Smooth muscle cell (in vitro differentiated cells): Measurements from ENCODE around the gene RAB27B. TPM values are rescaled to one million over a fixed set of nuclear protein-coding genes. Genes with fewer than 3 reads are reported as not detected.
"Not testable (repeated sequence)": the region's sequence is repeated elsewhere in the genome, so short reads cannot be mapped to it uniquely, and the experiment has no call there.

Experiments
- DNase-seq: peaks from one replicate; lab custom pipeline; 2025; ENCODE audit not compliant: unreplicated experiment; lab: John Stamatoyannopoulos, UW
- H2AFZ ChIP-seq: fragments of 200-600 bp; sonication (generic); 2 replicates; pipeline ENCODE4 v1.6.0; 2016; ENCODE audit warnings: antibody characterized with exemption, low read depth, mild to moderate bottlenecking
- H3F3A ChIP-seq: fragments of 200-600 bp; sonication (generic); 2 replicates; pipeline ENCODE4 v1.6.0; 2017; ENCODE audit warnings: antibody characterized with exemption, low read depth
- H3K27ac ChIP-seq: fragments of 200-600 bp; sonication (generic); 2 replicates; pipeline ENCODE4 v1.5.1; 2016; ENCODE audit warnings: low read depth, mild to moderate bottlenecking
- H3K27me3 ChIP-seq: fragments of 200-600 bp; sonication (generic); 2 replicates; pipeline ENCODE4 v1.6.1; 2016; ENCODE audit warnings: low read depth, mild to moderate bottlenecking
- H3K36me3 ChIP-seq: fragments of 200-600 bp; sonication (generic); 2 replicates; pipeline ENCODE4 v1.5.1; 2016; ENCODE audit warnings: low read depth
- H3K4me1 ChIP-seq: fragments of 200-600 bp; sonication (generic); 2 replicates; pipeline ENCODE4 v1.5.1; 2016; ENCODE audit warnings: low read depth
- H3K4me2 ChIP-seq: fragments of 200-600 bp; sonication (generic); 2 replicates; pipeline ENCODE4 v1.6.0; 2016; ENCODE audit warnings: mild to moderate bottlenecking
- H3K4me3 ChIP-seq: fragments of 200-600 bp; sonication (generic); 2 replicates; pipeline ENCODE4 v1.5.1; 2016; ENCODE audit warnings: mild to moderate bottlenecking
- H3K79me2 ChIP-seq: fragments of 200-600 bp; sonication (generic); 2 replicates; pipeline ENCODE4 v1.6.0; 2016; ENCODE audit warnings: low read depth, mild to moderate bottlenecking
- H3K9ac ChIP-seq: fragments of 200-600 bp; sonication (generic); 2 replicates; pipeline ENCODE4 v1.6.0; 2016; ENCODE audit warnings: low read depth
- H3K9me3 ChIP-seq: fragments of 200-600 bp; sonication (generic); replicated peaks from 2 replicates; pipeline ENCODE4 v1.5.1; 2016; ENCODE audit warnings: low read depth
- H4K20me1 ChIP-seq: fragments of 200-600 bp; sonication (generic); 2 replicates; pipeline ENCODE4 v1.6.0; 2016; ENCODE audit warnings: low read depth
- WGBS: methylation state at CpG from one replicate; pipeline ENCODE4 v1.1.7; 2016; ENCODE audit warnings: low lambda C conversion rate; 5-methylcytosine and 5-hydroxymethylcytosine counted together
- polyA plus RNA-seq: library from polyadenylated mRNA; unstranded; fragments of >200 nt; fragmentation: Nextera tagmentation; extraction: Ambion mirVana; gene quantifications from 2 replicates; pipeline ENCODE4 v1.2.1, GENCODE V29; 2016
- total RNA-seq: library from RNA; depleted of rRNA; stranded (reverse); fragments of >200 nt; gene quantifications from 2 replicates; pipeline ENCODE4 v1.2.3, GENCODE V29; 2014
- TF ChIP-seq, protein P1 (sequence below): fragments of 200-600 bp; sonication (generic); IDR thresholded peaks from 2 replicates; pipeline ENCODE4 v1.5.1; 2017; ENCODE audit warnings: borderline replicate concordance, mild to moderate bottlenecking, antibody characterized with exemption; ENCODE audit not compliant: insufficient read depth, poor library complexity, severe bottlenecking

The RAB27B gene
- total and polyA plus RNA-seq, 2 experiments from 2014 or later = 0.98 to 9.5 TPM

GRCh38 chr18:54812885-54813284 lies 15.4 kb upstream of the RAB27B start:
- Histone ChIP-seq H3K4me3 (no peak overlapping the region), H3K79me2 (no peaks in the 10 kb centered on the region), H3K4me2 (no peak overlapping the region), H3K9me3 (no peaks in the 10 kb centered on the region), H3K9ac (no peak overlapping the region), H3K27ac (no peak overlapping the region), H2AFZ (no peak overlapping the region), H4K20me1 (no peaks in the 10 kb centered on the region), H3K27me3 (no peaks in the 10 kb centered on the region), H3K36me3 (no peaks in the 10 kb centered on the region), H3K4me1 (no peaks in the 10 kb centered on the region), H3F3A (no peaks in the 10 kb centered on the region)
- TF ChIP-seq, protein P1, sequence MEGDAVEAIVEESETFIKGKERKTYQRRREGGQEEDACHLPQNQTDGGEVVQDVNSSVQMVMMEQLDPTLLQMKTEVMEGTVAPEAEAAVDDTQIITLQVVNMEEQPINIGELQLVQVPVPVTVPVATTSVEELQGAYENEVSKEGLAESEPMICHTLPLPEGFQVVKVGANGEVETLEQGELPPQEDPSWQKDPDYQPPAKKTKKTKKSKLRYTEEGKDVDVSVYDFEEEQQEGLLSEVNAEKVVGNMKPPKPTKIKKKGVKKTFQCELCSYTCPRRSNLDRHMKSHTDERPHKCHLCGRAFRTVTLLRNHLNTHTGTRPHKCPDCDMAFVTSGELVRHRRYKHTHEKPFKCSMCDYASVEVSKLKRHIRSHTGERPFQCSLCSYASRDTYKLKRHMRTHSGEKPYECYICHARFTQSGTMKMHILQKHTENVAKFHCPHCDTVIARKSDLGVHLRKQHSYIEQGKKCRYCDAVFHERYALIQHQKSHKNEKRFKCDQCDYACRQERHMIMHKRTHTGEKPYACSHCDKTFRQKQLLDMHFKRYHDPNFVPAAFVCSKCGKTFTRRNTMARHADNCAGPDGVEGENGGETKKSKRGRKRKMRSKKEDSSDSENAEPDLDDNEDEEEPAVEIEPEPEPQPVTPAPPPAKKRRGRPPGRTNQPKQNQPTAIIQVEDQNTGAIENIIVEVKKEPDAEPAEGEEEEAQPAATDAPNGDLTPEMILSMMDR = no peak
- DNase-seq = no peak
- 85% methylated on average over 2 of the region's 2 CpGs for WGBS

- whole genome bisulfite sequencing = 94% methylated on average over 1 of the region's 1 CpG
- DNase-seq = no peak
- H3K4me2 ChIP-seq = no peak overlapping the region
- H3K9me3 ChIP-seq = no peaks in the 10 kb centered on the region
- no peak overlapping the region for H2AFZ ChIP-seq
- H3K36me3 ChIP-seq = no peaks in the 10 kb centered on the region
- no peak overlapping the region for H3K4me3 ChIP-seq
- H3K27ac ChIP-seq = no peak overlapping the region
- H4K20me1 ChIP-seq = no peaks in the 10 kb centered on the region
- no peaks in the 10 kb centered on the region for H3F3A ChIP-seq
- no peaks in the 10 kb centered on the region for H3K79me2 ChIP-seq
- H3K27me3 ChIP-seq = no peaks in the 10 kb centered on the region
- TF ChIP-seq, protein P1 = no peak
- H3K4me1 ChIP-seq = no peaks in the 10 kb centered on the region
- no peak overlapping the region for H3K9ac ChIP-seq
Observed at GRCh38 chr18:54813305-54813704, 15.0 kb upstream of the RAB27B start.

DNA sequence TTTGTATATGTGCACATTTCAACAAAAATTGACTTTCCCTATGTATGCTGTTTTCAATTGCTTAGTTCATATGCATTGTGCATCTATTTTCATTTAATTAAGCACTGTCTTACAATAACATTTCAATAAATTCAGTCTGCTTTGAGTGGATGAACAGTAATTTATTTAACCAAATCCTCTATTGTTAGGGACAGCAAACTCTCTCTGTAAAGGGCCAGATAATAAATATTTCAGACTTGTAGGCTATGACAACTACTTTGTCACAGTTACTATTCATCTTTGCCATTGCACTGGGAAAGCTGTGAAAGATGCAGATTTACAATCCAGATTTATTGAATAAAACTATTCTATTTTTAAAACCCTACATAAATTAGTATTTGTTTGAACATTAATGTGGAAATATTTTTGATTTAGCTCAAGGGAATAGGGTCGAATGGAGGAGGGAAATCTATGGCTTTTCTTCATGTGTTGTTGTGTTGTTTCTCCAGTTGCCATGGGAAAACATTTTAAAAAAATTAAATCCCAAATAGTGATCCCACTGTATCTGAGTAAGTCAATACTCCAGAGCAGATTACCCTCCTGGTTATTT lies 14.2 kb upstream of the RAB27B start:
- Histone ChIP-seq H3K4me1 (no peaks in the 10 kb centered on the region), H3K36me3 (no peaks in the 10 kb centered on the region), H3K79me2 (no peaks in the 10 kb centered on the region), H4K20me1 (no peaks in the 10 kb centered on the region), H3F3A (no peaks in the 10 kb centered on the region), H2AFZ (no peak overlapping the region), H3K4me2 (no peak overlapping the region), H3K4me3 (no peak overlapping the region), H3K9me3 (no peaks in the 10 kb centered on the region), H3K27ac (no peak overlapping the region), H3K27me3 (no peaks in the 10 kb centered on the region), H3K9ac (no peak overlapping the region)
- 75% methylated on average over 1 of the region's 1 CpG for WGBS
- TF ChIP-seq, protein P1 = no peak
- DNase-seq = no peak

DNA sequence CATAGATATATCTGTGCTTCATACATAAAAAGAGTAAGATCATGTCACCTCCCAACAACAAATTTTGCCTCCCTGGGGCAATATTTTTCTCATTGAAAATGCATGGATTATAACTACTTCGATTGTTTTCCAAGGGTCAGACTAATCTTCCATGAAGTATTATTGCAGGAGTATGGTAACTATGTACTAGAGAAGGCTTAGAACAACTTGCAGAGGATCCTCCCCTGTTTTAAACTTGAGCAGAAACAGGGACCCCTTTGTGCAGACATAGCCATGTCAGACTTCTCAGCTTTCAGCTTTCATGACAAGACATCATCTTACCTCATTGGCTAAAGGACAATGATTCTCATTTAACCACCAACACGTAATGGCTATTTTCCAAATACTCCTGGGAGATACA lies 13.2 kb upstream of the RAB27B start:
- Histone ChIP-seq H3K9ac (no peak overlapping the region), H3K4me2 (no peak overlapping the region), H3K4me1 (no peaks in the 10 kb centered on the region), H3K79me2 (no peaks in the 10 kb centered on the region), H3K4me3 (no peak overlapping the region), H3F3A (no peaks in the 10 kb centered on the region), H2AFZ (no peak overlapping the region), H3K36me3 (no peaks in the 10 kb centered on the region), H4K20me1 (no peaks in the 10 kb centered on the region), H3K27ac (no peak overlapping the region), H3K27me3 (no peaks in the 10 kb centered on the region), H3K9me3 (no peaks in the 10 kb centered on the region)
- WGBS = 89% methylated on average over 2 of the region's 2 CpGs
- DNase-seq = no peak
- TF ChIP-seq, protein P1 = no peak

DNA sequence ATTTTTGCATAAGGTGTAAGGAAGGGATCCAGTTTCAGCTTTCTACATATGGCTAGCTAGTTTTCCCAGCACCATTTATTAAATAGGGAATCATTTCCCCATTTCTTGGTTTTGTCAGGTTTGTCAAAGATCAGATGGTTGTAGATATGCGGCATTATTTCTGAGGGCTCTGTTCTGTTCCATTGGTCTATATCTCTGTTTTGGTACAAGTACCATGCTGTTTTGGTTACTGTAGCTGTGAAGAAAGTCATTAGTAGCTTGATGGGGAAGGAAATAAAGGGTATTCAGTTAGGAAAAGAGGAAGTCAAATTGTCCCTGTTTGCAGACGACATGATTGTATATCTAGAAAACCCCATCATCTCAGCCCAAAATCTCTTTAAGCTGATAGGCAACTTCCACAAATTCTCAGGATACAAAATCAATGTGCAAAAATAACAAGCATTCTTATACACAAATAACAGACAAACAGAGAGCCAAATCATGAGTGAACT lies 7.4 kb upstream of the RAB27B start:
- not testable (repeated sequence) for H3K36me3 ChIP-seq, DNase-seq, H3K9me3 ChIP-seq, H3K9ac ChIP-seq, H3K4me2 ChIP-seq, H3K27me3 ChIP-seq, H3F3A ChIP-seq, H3K4me1 ChIP-seq, H2AFZ ChIP-seq, H4K20me1 ChIP-seq, H3K4me3 ChIP-seq, H3K79me2 ChIP-seq, H3K27ac ChIP-seq
- WGBS = 90% methylated on average over 2 of the region's 2 CpGs
